A172 (cell line): Measurements from ENCODE around the gene TTC33. TPM values are rescaled to one million over a fixed set of nuclear protein-coding genes. Genes with fewer than 3 reads are reported as not detected.
"Not testable (repeated sequence)": the region's sequence is repeated elsewhere in the genome, so short reads cannot be mapped to it uniquely, and the experiment has no call there.

Experiments
- DNase-seq: peaks from one replicate; pipeline ENCODE4 v3.0.0-alpha.2; 2015; ENCODE audit warnings: low spot score
- total RNA-seq: library from RNA; depleted of rRNA; stranded (reverse); fragments of >200 nt; shearing (Covaris generic); gene quantifications from 2 replicates; pipeline ENCODE4 v1.2.3, GENCODE V29; 2014

TTC33 gene
- total RNA-seq, 1 experiment from 2014 or later, result 24.4 TPM

- DNase-seq, result no peak
These were observed 24.4 kb upstream of the TTC33 start for GRCh38 chr5:40780199-40780598.

GRCh38 chr5:40779561-40779960, 23.8 kb upstream of the TTC33 start:
- no peak for DNase-seq

GRCh38 chr5:40778133-40778532, 22.4 kb upstream of the TTC33 start:
- no peak for DNase-seq

GRCh38 chr5:40776658-40776977, 20.9 kb upstream of the TTC33 start:
- no peak for DNase-seq

GRCh38 chr5:40775846-40776657, 20.3 kb upstream of the TTC33 start:
- no peak for DNase-seq

- DNase-seq, result no peak
These were observed 19.5 kb upstream of the TTC33 start for GRCh38 chr5:40775085-40775845.

GRCh38 chr5:40774623-40775022, 18.9 kb upstream of the TTC33 start:
- DNase-seq, result no peak

- no peak for DNase-seq
These were observed 15.0 kb upstream of the TTC33 start for GRCh38 chr5:40770764-40771163.

- no peak for DNase-seq
These were observed 6.9 kb upstream of the TTC33 start for GRCh38 chr5:40762705-40763104.

- no peak for DNase-seq
These were observed 1.6 kb upstream of the TTC33 start for GRCh38 chr5:40757400-40757799.

- DNase-seq, result peak; percentile 74
These were observed 711 bp downstream of the TTC33 start for GRCh38 chr5:40755093-40755406.

GRCh38 chr5:40754381-40755092, 1.2 kb downstream of the TTC33 start:
- DNase-seq, result peak; percentile 14

GRCh38 chr5:40746703-40747102, 9.1 kb downstream of the TTC33 start:
- DNase-seq, result peak; percentile 14

GRCh38 chr5:40743771-40744170, 12.0 kb downstream of the TTC33 start:
- no peak for DNase-seq

- DNase-seq, result no peak
These were observed 17.3 kb downstream of the TTC33 start for GRCh38 chr5:40738502-40738901.

GRCh38 chr5:40736103-40736875, 19.5 kb downstream of the TTC33 start:
- peak; percentile 56 for DNase-seq

- no peak for DNase-seq
These were observed 20.2 kb downstream of the TTC33 start for GRCh38 chr5:40735609-40736008.

- peak; percentile 53 for DNase-seq
These were observed 20.8 kb downstream of the TTC33 start for GRCh38 chr5:40734986-40735385.

GRCh38 chr5:40733879-40734563, 21.7 kb downstream of the TTC33 start:
- no peak for DNase-seq

GRCh38 chr5:40733434-40733833, 22.3 kb downstream of the TTC33 start:
- no peak for DNase-seq

- DNase-seq, result not testable (repeated sequence)
These were observed 33.3 kb downstream of the TTC33 start for GRCh38 chr5:40722497-40722911.
